Vagina (tissue), 2 donors: ENCODE measurements around the gene GPX1.

Experiments used
- CTCF ChIP-seq, 3 experiments: fragments of 450-650 bp in 2 of 3; fragments of 200-600 bp in 1 of 3; sonication (generic) in 1 of 3; IDR thresholded peaks; one replicate each; pipeline ENCODE4 v1.5.1; 2017 to 2019; ENCODE audit warnings: antibody characterized with exemption in 3 of 3, mild to moderate bottlenecking in 2 of 3, moderate library complexity in 2 of 3
- POLR2A ChIP-seq, 2 donors: fragments of 450-650 bp; IDR thresholded peaks; one replicate each; pipeline ENCODE4 v1.6.1; 2017; ENCODE audit warnings: antibody characterized with exemption in 2 of 2, mild to moderate bottlenecking in 2 of 2, moderate library complexity in 2 of 2

- TF ChIP-seq POLR2A (IDR thresholded peaks at IDR 0.05) = no peak
- no peak for TF ChIP-seq CTCF (IDR thresholded peaks at IDR 0.05)
These were observed 12.6 kb upstream of the GPX1 start for GRCh38 chr3:49370585-49371290.
